ENCODE results near the gene HSH2D. TPM values are rescaled to one million over a fixed set of nuclear protein-coding genes. Genes with fewer than 3 reads are reported as not detected.

Gene HSH2D
- total and polyA plus RNA-seq, 10 of the 15 experiments (the other 5 are each of a cell fraction or from before 2014, with no cell fraction given), result 22.0 to 145 (median 89.3) TPM

DNA sequence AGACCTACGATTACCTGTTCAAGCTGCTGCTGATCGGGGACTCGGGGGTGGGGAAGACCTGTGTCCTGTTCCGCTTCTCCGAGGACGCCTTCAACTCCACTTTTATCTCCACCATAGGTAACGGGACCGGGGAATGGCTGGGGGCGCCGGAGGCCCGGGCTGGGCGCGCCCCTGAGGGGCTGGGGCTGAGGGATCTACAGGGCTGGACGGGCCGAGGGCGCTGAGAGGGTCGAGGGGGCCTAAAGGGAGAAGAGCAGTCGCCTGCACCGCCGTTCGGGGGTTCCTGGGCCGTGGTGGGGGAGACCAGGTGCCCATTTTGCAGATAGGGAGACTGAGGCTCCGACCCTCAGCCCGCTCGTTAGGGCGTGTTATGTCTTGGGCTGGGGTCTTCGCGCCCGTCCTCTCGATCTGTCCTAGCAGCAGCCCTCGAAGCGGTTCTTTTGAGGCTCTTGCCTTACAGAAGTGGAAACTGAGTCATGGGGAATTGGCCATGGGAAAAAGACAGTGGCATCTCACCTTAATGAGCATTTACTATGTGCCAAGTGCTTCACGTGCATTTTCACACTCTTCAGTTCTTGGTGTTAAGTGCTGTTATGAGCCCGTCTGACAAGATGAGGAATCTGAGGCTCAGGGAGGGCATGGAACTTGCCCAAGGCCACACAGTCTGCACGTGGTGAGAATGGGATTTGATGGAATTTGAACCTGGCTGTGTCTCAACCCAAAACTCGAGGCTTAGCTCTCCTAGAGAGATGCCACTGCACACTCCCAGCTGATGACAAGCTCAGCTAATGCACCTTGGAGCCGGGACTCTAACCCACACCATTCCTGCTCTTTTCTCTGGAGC lies 31.4 kb upstream of the HSH2D start (continued):
- no peak for TF ChIP-seq ZSCAN29 (IDR thresholded peaks at IDR 0.05)
- no peak for TF ChIP-seq CBX3 (IDR thresholded peaks at IDR 0.05; ENCODE audit: borderline replicate concordance, low read depth)
- TF ChIP-seq MTA3 (IDR thresholded peaks at IDR 0.05; ENCODE audit: borderline replicate concordance, low read length), result no peak
- peak; percentile 69; the same call in 1 of the 2 replicates for TF ChIP-seq ZNF217 (IDR thresholded peaks at IDR 0.05)
- no peak for TF ChIP-seq JUNB (IDR thresholded peaks at IDR 0.05)
- no peak for TF ChIP-seq EGR1 (IDR thresholded peaks at IDR 0.05; ENCODE audit: borderline replicate concordance in 1 of 2, low read depth in 2 of 2, low read length in 2 of 2)
- no peak for TF ChIP-seq CHD2 (IDR thresholded peaks at IDR 0.05; ENCODE audit: borderline replicate concordance, low read depth, low read length)
- no peak for TF ChIP-seq JUND (IDR thresholded peaks at IDR 0.05; ENCODE audit: low read depth, low read length)
- no peak for TF ChIP-seq HDAC2 (IDR thresholded peaks at IDR 0.05)
- TF ChIP-seq HDGF (IDR thresholded peaks at IDR 0.05), result no peak
- TF ChIP-seq, protein P1, sequence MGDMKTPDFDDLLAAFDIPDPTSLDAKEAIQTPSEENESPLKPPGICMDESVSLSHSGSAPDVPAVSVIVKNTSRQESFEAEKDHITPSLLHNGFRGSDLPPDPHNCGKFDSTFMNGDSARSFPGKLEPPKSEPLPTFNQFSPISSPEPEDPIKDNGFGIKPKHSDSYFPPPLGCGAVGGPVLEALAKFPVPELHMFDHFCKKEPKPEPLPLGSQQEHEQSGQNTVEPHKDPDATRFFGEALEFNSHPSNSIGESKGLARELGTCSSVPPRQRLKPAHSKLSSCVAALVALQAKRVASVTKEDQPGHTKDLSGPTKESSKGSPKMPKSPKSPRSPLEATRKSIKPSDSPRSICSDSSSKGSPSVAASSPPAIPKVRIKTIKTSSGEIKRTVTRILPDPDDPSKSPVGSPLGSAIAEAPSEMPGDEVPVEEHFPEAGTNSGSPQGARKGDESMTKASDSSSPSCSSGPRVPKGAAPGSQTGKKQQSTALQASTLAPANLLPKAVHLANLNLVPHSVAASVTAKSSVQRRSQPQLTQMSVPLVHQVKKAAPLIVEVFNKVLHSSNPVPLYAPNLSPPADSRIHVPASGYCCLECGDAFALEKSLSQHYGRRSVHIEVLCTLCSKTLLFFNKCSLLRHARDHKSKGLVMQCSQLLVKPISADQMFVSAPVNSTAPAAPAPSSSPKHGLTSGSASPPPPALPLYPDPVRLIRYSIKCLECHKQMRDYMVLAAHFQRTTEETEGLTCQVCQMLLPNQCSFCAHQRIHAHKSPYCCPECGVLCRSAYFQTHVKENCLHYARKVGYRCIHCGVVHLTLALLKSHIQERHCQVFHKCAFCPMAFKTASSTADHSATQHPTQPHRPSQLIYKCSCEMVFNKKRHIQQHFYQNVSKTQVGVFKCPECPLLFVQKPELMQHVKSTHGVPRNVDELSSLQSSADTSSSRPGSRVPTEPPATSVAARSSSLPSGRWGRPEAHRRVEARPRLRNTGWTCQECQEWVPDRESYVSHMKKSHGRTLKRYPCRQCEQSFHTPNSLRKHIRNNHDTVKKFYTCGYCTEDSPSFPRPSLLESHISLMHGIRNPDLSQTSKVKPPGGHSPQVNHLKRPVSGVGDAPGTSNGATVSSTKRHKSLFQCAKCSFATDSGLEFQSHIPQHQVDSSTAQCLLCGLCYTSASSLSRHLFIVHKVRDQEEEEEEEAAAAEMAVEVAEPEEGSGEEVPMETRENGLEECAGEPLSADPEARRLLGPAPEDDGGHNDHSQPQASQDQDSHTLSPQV (IDR thresholded peaks at IDR 0.05), result no peak
- no peak for TF ChIP-seq RUNX3 (IDR thresholded peaks at IDR 0.05; ENCODE audit: low read length)
- TF ChIP-seq PAX8 (IDR thresholded peaks at IDR 0.05), result no peak
- TF ChIP-seq TBL1XR1 (IDR thresholded peaks at IDR 0.05; ENCODE audit: low read depth, low read length), result no peak
- TF ChIP-seq IKZF1 (conservative IDR thresholded peaks at IDR 0.05), result no peak
- TF ChIP-seq NFXL1 (IDR thresholded peaks at IDR 0.05; ENCODE audit: borderline replicate concordance), result no peak
- TF ChIP-seq, protein P2, sequence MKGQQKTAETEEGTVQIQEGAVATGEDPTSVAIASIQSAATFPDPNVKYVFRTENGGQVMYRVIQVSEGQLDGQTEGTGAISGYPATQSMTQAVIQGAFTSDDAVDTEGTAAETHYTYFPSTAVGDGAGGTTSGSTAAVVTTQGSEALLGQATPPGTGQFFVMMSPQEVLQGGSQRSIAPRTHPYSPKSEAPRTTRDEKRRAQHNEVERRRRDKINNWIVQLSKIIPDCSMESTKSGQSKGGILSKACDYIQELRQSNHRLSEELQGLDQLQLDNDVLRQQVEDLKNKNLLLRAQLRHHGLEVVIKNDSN (IDR thresholded peaks at IDR 0.05; ENCODE audit: borderline replicate concordance, extremely low read length, insufficient read depth, low read depth, low read length), result no peak
- TF ChIP-seq, protein P3, sequence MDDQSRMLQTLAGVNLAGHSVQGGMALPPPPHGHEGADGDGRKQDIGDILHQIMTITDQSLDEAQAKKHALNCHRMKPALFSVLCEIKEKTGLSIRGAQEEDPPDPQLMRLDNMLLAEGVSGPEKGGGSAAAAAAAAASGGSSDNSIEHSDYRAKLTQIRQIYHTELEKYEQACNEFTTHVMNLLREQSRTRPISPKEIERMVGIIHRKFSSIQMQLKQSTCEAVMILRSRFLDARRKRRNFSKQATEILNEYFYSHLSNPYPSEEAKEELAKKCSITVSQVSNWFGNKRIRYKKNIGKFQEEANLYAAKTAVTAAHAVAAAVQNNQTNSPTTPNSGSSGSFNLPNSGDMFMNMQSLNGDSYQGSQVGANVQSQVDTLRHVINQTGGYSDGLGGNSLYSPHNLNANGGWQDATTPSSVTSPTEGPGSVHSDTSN (IDR thresholded peaks at IDR 0.05; ENCODE audit: insufficient replicate concordance, low read depth, low read length), result no peak
- TF ChIP-seq DPF2 (IDR thresholded peaks at IDR 0.05), result no peak; the same call in 1 of the 2 replicates
- no peak for TF ChIP-seq STAT1 (conservative IDR thresholded peaks at IDR 0.05)
- TF ChIP-seq CREB1 (IDR thresholded peaks at IDR 0.05; ENCODE audit: low read depth), result no peak
- TF ChIP-seq, protein P4, sequence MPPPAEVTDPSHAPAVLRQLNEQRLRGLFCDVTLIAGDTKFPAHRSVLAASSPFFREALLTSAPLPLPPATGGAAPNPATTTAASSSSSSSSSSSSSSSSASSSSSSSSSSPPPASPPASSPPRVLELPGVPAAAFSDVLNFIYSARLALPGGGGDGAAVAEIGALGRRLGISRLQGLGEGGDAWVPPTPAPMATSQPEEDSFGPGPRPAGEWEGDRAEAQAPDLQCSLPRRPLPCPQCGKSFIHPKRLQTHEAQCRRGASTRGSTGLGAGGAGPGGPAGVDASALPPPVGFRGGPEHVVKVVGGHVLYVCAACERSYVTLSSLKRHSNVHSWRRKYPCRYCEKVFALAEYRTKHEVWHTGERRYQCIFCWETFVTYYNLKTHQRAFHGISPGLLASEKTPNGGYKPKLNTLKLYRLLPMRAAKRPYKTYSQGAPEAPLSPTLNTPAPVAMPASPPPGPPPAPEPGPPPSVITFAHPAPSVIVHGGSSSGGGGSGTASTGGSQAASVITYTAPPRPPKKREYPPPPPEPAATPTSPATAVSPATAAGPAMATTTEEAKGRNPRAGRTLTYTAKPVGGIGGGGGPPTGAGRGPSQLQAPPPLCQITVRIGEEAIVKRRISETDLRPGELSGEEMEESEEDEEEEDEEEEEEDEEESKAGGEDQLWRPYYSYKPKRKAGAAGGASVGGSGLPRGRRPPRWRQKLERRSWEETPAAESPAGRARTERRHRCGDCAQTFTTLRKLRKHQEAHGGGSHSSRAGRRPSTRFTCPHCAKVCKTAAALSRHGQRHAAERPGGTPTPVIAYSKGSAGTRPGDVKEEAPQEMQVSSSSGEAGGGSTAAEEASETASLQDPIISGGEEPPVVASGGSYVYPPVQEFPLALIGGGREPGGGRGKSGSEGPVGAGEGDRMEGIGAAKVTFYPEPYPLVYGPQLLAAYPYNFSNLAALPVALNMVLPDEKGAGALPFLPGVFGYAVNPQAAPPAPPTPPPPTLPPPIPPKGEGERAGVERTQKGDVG (CRISPR knock-in tag; IDR thresholded peaks at IDR 0.05), result no peak
